Islet of Langerhans (tissue), 1 donor: ENCODE data around the gene CHTF18.

Experiments
- FAIRE-seq: peaks from one replicate; lab custom pipeline; 2011; peaks lifted over from hg19 to GRCh38; lab: Jason Lieb, UNC

Gene CHTF18

GRCh38 chr16:760545-761343 lies 27.7 kb upstream of the CHTF18 start, which contains the start of gene MSLN:
Gene MSLN (plus strand): TSS chr16:760734. CDS start chr16:762681, 1,947 bp downstream.
- no peak for FAIRE-seq

- FAIRE-seq = no peak
Observed at GRCh38 chr16:761625-762513, 26.6 kb upstream of the CHTF18 start.

GRCh38 chr16:762595-763268 lies 25.7 kb upstream of the CHTF18 start:
- no peak for FAIRE-seq

DNA sequence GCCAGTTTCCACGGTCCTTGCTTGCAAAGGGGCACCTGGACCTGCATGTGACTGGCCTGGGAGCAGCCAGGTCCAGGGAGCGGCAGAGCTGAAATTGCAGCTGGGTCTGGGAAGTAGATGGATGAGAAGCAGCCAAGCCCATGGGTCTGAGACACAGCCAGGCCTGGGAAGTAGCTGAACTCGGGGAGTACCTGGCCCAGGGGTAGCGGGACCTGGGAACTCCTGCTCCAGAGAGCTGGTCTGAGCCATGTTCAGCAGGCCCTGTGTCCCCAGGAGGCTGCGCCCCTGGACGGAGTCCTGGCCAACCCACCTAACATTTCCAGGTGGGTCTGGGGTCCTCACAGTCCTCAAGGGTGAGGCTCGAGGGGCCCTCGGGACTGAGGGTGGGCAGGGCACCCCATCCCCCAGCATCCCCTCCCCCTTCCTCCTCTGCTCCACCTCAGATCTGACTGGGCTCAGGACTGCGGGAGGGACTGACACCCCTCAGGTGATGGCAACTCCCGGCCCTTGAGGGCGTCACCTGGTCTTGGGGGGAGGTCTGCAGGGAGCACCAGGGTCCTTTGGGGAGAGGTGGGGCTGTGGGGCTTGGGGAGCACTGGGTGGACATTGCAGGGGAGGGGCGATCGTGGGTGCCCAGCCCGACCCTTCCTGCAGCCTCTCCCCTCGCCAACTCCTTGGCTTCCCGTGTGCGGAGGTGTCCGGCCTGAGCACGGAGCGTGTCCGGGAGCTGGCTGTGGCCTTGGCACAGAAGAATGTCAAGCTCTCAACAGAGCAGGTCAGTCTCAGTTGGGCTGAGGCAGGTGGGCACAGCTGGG lies 24.8 kb upstream of the CHTF18 start:
- FAIRE-seq = no peak

DNA sequence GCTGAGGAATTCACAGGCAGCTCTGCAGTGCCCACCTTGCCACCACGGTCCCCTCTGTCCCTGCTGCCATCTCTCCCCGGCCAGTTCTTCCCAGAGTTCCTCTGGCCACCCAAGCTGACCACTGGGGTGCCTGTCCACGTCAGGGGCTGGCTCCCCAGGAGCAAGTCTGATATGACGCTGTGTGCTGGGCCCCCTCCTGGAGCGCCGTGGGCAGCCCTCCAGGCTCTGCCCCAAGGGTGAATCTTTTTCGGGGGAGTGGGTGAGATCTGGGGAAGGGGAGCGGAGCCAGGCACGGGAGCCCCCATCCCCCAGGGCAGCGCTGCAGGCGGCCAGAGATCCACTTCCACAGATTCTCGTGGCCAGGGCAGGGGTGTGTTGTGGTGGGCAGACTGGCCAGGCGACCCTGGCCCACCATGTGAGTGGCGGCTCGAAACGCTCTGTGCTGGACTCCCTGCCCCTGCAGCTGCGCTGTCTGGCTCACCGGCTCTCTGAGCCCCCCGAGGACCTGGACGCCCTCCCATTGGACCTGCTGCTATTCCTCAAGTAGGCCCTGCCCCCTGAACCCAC lies 24.2 kb upstream of the CHTF18 start:
- FAIRE-seq = no peak

DNA sequence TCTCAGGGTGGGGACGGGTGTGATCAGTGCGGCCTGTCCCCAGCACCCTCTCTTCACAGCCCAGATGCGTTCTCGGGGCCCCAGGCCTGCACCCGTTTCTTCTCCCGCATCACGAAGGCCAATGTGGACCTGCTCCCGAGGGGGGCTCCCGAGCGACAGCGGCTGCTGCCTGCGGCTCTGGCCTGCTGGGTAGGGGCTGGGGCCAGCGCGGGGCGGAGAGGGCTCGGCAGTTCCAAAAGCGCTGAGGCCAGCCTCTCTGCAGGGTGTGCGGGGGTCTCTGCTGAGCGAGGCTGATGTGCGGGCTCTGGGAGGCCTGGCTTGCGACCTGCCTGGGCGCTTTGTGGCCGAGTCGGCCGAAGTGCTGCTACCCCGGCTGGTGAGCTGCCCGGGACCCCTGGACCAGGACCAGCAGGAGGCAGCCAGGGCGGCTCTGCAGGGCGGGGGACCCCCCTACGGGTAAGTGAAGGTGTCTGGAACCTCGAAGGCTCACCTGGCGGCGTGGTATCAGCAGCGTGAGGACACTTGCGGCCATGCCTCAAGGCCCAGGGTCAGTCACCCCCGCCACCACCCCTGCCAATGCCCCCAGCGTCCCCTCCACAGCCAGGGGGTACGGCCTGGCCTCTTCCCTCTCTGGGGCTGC lies 23.5 kb upstream of the CHTF18 start:
- FAIRE-seq = no peak

- no peak for FAIRE-seq
Observed at GRCh38 chr16:765488-765865, 22.9 kb upstream of the CHTF18 start.

- FAIRE-seq = no peak
Observed at GRCh38 chr16:766008-766819, 22.2 kb upstream of the CHTF18 start.

- no peak for FAIRE-seq
Observed at GRCh38 chr16:766820-767640, 21.4 kb upstream of the CHTF18 start.

GRCh38 chr16:767743-768235 lies 20.6 kb upstream of the CHTF18 start:
- no peak for FAIRE-seq

DNA sequence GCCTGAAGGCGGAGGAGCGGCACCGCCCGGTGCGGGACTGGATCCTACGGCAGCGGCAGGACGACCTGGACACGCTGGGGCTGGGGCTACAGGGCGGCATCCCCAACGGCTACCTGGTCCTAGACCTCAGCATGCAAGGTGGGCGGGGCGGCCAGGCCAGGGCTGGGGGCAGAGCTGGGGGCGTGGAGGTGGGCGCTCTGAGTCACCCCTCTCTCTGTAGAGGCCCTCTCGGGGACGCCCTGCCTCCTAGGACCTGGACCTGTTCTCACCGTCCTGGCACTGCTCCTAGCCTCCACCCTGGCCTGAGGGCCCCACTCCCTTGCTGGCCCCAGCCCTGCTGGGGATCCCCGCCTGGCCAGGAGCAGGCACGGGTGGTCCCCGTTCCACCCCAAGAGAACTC lies 20.0 kb upstream of the CHTF18 start:
- FAIRE-seq = no peak

- FAIRE-seq = no peak
Observed at GRCh38 chr16:769184-769784, 19.1 kb upstream of the CHTF18 start.

GRCh38 chr16:769934-770333 lies 18.5 kb upstream of the CHTF18 start:
- FAIRE-seq = no peak

DNA sequence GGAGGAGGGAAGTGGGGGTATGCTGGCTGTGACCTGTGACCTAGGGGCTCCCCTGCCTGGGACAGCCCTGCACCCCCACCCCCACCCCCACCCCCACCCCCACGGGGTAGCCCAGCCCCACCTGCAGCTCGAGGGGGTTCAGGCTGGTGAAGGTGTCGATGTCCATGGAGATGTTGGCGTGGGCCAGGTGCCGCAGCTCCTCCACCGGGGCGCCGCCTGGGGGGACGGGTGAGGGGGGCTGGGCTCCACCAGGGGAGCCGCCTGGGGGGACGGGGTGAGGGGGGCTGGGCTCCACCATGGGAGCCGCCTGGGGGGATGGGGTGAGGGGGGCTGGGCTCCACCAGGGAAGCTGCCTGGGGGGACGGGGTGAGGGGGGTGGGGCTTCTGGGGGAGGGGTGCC lies 18.0 kb upstream of the CHTF18 start:
- FAIRE-seq = no peak

- no peak for FAIRE-seq
Observed at GRCh38 chr16:772959-773358, 15.5 kb upstream of the CHTF18 start.

DNA sequence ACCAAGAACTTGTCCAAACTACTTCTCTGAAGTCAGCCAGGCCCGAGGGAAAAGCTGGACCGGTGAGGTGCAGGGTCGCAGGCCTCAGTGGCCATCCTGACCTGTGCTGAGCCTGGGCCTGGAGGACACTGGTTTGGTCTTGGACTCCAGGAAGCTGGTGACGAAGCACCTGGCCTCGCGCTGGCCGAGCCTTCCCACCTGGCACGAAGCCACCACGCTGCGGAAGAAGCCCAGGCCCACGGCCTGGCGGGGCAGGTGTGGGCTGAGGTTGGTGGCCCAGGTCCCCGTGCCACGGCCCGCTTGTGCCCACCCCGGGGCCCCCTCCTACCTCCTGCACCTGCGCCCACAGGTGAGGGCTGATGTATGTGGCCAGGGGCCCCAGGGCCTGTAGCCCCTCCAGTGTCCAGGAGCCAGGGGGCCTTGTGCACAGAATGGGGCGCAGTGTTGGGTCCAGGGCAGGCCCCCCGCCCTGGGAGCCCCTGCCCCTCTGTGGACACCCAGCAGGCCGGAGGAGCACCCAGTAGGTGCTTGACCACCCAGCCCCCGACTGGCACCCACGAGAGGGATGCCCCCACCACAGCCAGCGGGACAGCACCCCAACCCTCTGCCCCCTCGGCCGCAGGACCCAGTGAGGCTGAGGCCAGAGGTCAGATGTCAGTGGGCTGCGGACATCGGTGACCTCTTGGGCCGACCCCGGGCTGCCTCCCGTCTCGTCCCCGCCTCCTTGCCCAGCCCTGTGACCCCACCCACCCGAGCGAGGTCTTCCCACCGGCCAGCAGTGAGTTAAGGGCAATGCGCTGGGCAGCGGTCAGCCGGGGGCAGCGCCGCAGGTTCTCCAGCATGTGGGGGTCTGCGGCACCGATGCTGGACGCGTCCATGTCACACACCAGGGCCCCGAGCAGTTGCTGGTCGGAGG lies 14.1 kb upstream of the CHTF18 start:
- no peak for FAIRE-seq

- no peak for FAIRE-seq
Observed at GRCh38 chr16:775236-775796, 13.1 kb upstream of the CHTF18 start.
